Activated T-cell treated with anti-CD3 and anti-CD28 coated beads, Interleukin-2, amount 50 U/mL, for 1 hour (primary cell): ENCODE results near the gene CYSTM1.

Experiments
- DNase-seq: peaks from one replicate; pipeline ENCODE4 v3.0.0-alpha.2; 2020

CYSTM1 gene

GRCh38 chr5:140174465-140175366 lies at the start of gene CYSTM1:
TSS of gene CYSTM1 (plus strand) at chr5:140175188. CDS start at chr5:140194466, 19,278 bp downstream.
- peak; percentile 98 for DNase-seq

DNA sequence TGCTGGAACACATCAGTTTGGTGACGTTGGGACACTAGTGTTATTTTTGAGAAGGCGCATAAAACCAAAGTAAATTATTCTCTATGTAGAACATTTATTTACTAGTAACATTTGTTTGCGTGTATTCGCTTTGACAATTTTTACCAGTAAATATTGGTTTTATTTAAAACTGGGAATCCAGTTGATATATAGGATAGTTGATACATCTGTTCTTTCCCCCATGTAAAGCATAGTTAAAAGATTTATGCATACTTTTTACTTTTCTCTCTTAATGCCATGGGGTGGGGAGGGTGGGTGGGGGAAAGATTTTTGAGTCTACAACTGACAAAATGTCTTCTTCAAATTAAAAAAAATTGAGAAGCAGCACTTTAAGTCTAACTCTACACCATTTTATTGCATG lies 49.4 kb upstream of the CYSTM1 start, which contains the start of gene IGIP:
Gene IGIP (plus strand): TSS at position 301 of the 400 bp plus-strand sequence. CDS start 2,540 bp downstream, outside the sequence.
- DNase-seq: no peak

GRCh38 chr5:140126315-140127012 lies 48.5 kb upstream of the CYSTM1 start:
- DNase-seq: no peak

GRCh38 chr5:140128376-140128775 lies 46.6 kb upstream of the CYSTM1 start:
- no peak for DNase-seq

GRCh38 chr5:140130949-140131733 lies 43.8 kb upstream of the CYSTM1 start:
- no peak for DNase-seq

- no peak for DNase-seq
These were observed 43.0 kb upstream of the CYSTM1 start for GRCh38 chr5:140131967-140132409.

- no peak for DNase-seq
These were observed 41.3 kb upstream of the CYSTM1 start for GRCh38 chr5:140133514-140134167.

GRCh38 chr5:140134277-140134935 lies 40.6 kb upstream of the CYSTM1 start:
- no peak for DNase-seq

GRCh38 chr5:140135127-140135526 lies 39.9 kb upstream of the CYSTM1 start:
- no peak for DNase-seq

DNA sequence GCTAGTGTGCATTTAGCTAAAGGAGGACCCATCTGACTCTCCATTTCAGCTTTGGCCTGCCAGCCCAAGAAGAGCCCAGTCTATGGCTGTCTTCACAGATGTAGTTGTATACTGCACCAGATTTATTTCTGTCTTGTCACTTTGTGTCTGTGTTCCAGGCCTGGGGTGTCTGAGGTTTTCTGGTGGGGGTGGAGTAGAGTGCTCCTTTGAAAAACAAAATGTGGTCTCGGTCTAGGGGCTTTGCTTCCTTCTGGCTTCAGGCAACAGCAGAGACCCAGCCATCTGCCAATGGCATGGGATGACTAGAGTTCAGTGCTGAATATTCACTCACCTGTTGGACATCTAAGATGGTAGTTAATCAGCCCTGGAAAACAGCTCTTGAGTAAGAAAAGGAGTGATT lies 38.4 kb upstream of the CYSTM1 start:
- DNase-seq: no peak

DNA sequence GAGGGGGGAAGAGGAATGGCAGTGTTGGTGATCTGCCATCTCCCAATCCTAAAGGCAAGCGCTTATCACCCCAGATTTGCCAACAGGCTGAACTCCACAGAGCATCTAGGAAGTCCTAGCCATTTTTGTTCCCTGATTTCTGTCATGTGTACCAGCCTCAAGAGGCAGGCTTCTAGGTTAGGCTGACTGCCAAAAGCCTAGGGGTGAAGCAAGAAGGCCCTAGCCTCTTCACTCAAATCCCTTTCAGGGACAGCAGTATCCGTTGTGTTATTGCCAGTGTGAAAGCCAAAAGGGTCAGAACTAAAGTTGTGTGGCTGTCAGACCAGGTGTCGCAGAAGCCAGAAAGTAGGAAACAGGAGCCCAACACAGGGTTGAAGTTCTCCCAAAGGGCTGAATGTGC lies 34.6 kb upstream of the CYSTM1 start:
- DNase-seq: no peak

DNA sequence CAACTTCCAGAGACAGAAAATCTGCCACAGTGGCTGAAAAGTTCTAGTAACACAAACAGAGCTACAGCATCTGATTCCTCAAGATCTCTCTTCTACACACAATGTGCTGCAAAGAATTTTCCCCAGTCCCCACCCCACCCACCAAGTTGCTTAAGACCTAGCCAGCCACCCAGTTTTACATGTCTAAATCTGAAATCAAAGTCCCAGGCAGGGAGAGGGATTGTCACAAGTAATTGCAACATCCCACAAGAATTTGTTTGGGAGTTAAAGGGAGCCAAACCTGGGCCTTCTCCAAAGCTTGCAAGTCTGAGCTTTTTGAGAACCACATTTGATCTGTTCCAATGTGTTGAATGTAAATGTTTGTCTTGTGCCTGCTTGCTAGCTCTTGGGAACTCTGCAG lies 33.7 kb upstream of the CYSTM1 start:
- DNase-seq: no peak

DNA sequence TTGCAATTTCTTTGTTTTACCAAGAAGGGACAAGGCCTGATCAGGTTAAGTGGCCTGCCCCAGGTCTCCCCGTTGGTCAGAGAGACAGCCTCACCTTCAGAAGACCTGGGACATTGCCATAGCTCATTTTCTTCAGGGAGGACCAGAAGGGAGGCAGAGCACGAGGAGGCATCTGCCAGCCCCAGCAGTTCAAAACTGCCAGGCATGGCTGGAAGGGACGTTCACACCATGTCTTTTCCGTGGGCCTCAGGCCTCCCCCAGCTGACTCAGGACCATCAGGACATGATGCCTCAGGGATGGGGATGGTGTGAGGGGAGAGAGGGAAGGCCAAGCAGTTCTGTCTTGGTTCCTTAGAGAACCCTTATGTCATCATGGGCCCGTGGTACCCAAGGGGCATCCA lies 32.7 kb upstream of the CYSTM1 start:
- DNase-seq: no peak

DNA sequence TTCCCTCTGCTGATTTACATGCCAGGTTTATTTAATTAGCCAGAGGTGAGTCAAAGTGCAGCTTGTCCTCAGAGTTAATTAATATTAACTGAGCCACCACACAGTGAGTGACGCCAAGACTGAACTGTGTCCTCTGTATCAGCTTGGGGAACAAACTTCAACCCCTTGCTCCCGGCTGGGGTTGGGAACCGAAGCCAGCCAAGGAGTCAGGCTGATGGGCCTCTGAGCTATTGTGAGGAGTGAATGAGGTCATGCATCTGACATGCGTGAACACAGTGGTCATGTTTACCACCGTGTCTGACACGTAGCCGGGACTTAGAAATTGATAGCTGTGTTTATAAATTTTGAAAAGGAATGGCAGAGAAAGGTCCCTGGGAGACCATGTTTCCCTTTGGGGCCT lies 32.1 kb upstream of the CYSTM1 start:
- DNase-seq: no peak

DNA sequence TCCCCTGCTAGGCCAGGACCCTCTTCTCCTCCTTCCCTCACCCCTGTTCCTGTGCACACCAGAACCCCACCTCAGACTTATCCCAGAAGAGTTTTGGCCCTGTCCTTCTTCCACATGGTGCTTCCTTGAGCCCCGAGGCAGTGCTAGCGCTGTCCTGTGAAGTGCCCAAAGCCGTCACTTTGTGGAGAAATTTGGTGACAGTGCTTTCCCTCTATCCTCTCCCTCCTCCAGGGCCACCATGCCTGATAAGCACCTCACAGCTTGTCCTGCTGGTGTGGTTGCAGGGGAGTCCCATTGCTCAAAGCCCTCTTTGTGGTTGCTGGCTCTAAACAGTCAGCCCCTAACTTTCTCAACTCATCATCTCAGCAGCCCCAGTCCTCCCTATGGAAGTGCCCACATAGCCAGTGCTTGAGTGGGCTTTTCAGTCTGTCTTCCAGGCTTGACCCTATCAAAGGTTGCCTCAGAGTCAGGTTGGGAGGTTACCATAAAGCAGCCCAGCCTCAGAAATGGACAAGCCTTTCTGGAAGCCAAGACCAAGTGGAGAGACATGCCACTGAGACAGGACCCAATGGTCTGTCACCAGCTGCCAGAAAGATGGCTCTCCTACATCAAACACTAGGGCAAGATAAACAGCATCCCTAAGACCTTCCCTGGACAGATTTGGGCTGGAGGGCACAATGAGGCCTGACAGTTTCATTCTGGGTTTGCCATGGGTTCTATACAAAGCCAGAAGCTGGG lies 31.3 kb upstream of the CYSTM1 start:
- no peak for DNase-seq

DNA sequence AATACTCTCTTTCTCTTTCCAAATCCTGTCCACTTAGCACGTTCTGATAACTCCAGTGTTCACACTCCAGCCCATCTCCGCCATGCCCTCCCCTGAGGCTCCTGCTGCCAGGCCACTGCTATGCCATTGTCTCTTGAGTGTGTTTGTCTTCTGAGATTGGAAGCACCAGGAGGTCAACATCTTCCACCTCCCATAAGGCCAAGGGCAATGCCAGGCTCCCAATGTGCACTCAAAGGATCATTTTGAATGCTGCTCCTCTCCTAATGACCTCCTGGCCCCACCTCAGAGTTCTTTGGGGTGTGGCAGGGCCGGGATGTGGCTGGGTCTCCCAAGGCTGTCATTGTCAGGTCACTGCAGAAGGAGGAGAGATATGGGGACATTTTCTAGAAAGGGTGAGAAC lies 29.7 kb upstream of the CYSTM1 start:
- no peak for DNase-seq

DNA sequence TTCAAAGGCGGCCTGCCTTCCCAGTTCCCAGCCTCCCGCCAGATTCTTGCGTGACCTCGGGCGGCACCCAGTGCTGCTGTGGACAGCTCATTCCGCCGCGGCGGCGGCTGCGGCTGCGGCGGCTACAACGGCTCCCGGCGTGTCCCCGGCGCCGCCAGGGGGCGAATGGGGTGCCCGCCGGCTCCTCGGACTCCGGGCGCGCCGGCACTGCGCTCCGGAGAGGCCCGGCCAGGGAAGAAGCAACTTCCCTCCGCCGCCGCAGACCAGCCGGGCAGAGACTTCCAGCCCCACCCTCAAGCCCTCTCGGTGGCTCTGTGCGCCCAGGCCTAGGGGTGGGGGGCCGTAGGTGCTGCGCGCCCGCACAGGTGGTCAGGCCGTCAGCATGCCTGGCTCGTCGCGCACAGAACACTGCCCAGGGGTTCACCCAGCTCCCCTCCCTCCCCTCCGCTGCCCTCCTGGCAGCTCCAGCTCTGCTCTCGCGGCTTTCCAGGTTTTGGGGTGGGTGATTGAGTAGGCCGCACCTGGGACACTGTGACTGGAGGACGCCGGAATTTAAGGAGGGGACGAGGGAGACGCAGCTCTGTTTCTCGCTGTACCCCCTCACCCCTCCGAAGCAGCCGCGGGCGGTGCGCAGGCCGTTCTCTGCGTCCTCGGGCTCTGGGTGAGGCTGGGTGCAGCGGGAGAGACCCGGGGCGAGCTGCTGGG lies 29.0 kb upstream of the CYSTM1 start:
- DNase-seq: peak; percentile 69

DNA sequence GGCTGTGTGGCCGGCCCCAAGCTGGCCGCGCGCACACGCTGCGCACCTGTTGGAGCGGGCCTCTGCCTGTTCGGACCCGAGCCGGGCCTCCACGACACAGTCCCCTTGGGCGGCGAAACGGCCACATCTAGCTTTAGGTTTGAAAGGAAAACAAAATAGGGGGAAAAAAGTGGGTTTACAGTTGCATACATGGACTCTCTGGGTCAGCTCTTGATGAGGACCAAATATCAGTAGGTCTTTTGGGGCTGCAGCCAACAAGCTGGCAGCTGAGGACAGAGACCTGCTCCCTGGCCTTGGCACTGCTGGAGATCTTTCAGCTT lies 28.5 kb upstream of the CYSTM1 start:
- no peak for DNase-seq

DNA sequence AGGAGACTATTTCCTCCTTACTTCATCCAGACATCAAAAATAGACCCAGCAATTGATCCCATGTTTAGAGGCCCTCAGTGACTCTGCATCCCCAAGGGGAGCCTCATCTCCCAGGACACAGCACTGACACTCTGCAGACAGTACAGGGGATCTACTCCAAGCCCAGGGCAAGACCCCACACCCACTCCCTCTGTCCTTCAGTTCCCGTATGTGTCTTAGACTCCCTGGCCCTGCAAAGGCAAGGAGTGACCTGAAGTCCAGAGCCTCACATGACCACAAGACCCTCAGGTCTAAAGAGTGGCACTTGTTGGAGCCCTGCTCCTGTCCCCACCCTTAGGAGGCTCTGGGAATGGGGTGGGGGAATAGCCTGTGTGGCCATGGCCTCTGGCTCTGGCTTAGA lies 27.5 kb upstream of the CYSTM1 start:
- no peak for DNase-seq

GRCh38 chr5:140148508-140148907 lies 26.5 kb upstream of the CYSTM1 start:
- DNase-seq: no peak

GRCh38 chr5:140150201-140150600 lies 24.8 kb upstream of the CYSTM1 start:
- no peak for DNase-seq
